Measurements from ENCODE around the gene ERVFRD-1.
A peak's percentile ranks its signal among the peaks of the same experiment; 100 is the strongest.

The ERVFRD-1 gene

GRCh38 chr6:11103065-11103464 lies 8.5 kb downstream of the ERVFRD-1 start (continued):
- TF ChIP-seq ZNF184 (tag by site-specific recombination; IDR thresholded peaks at IDR 0.05) = no peak
- TF ChIP-seq FEZF1 (tag by site-specific recombination; IDR thresholded peaks at IDR 0.05) = no peak
- TF ChIP-seq ZBTB7A (tag by site-specific recombination; IDR thresholded peaks at IDR 0.05; ENCODE audit: low read depth) = no peak
- no peak for TF ChIP-seq SCRT1 (tag by site-specific recombination; IDR thresholded peaks at IDR 0.05; ENCODE audit: borderline replicate concordance)
- TF ChIP-seq PATZ1 (tag by site-specific recombination; IDR thresholded peaks at IDR 0.05) = no peak

DNA sequence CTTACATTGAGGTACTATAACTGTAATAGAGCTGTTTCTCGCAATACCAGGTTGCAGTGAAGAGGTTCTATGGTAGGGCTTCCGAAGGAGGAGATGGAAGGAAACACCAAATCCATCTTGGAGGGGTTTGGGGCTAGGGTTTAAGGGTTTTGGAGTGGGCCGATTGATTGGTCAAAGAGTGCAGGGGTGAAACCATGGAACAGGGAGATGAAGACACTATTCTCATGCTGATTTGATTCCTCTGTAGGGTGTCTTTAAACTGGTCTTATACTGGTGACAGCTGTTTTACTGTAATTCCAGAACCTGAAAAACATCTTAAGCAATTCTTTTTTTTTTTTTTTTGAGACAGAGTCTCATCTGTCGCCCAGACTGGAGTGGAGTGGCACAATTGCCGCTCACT lies 10.1 kb downstream of the ERVFRD-1 start:
- POLR2A ChIA-PET = interaction anchor here (0.7 kb wide), 1 partner anchor 11 kb away, joined by 8 read pairs; no protein-coding TSS in a partner anchor
- Histone ChIP-seq H3K9me3 (ENCODE audit: control insufficient read depth, insufficient read depth, low read depth, low read length) (no peaks in the 10 kb centered on the region), H3K27ac (ENCODE audit: extremely low read depth, low read depth, low read length) (no peak overlapping the region), H3K36me3 (ENCODE audit: control insufficient read depth in 2 of 2, insufficient read depth in 1 of 2, low read length in 2 of 2) (peaks cover 0 to 9% of the 10 kb centered on the region in 2 experiments; a peak in 2 of 3 replicates), H3K4me1 (ENCODE audit: control insufficient read depth, insufficient read depth, low read length) (peaks cover 8% of the 10 kb centered on the region; the same call in 1 of the 2 replicates), H3K4me3 (ENCODE audit: low read depth, low read length) (no peak overlapping the region)
- CTCF ChIA-PET = interaction anchor here (0.7 to 1.4 kb wide), 4 partner anchors 27 to 394 kb away, joined by 3 to 4 read pairs (median 4); no protein-coding TSS in a partner anchor
- TF ChIP-seq RBAK (tag by site-specific recombination; IDR thresholded peaks at IDR 0.05) (no peak), ZSCAN16 (tag by site-specific recombination; IDR thresholded peaks at IDR 0.05) (no peak), ZNF776 (tag by site-specific recombination; IDR thresholded peaks at IDR 0.05; ENCODE audit: borderline replicate concordance) (no peak), ZNF596 (tag by site-specific recombination; IDR thresholded peaks at IDR 0.05) (no peak), ZNF16 (tag by site-specific recombination; IDR thresholded peaks at IDR 0.05; ENCODE audit: low read depth) (no peak), ZNF585B (tag by site-specific recombination; IDR thresholded peaks at IDR 0.05) (no peak), EGR2 (tag by site-specific recombination; IDR thresholded peaks at IDR 0.05; ENCODE audit: low read depth) (no peak), KLF17 (tag by site-specific recombination; IDR thresholded peaks at IDR 0.05) (no peak), ZNF174 (tag by site-specific recombination; IDR thresholded peaks at IDR 0.05) (no peak), HOXC10 (CRISPR knock-in tag; IDR thresholded peaks at IDR 0.05) (no peak), KLF7 (tag by site-specific recombination; IDR thresholded peaks at IDR 0.05; ENCODE audit: borderline replicate concordance) (no peak), ZBTB26 (tag by site-specific recombination; optimal IDR thresholded peaks at IDR 0.05) (no peak)
- TF ChIP-seq, protein P1, sequence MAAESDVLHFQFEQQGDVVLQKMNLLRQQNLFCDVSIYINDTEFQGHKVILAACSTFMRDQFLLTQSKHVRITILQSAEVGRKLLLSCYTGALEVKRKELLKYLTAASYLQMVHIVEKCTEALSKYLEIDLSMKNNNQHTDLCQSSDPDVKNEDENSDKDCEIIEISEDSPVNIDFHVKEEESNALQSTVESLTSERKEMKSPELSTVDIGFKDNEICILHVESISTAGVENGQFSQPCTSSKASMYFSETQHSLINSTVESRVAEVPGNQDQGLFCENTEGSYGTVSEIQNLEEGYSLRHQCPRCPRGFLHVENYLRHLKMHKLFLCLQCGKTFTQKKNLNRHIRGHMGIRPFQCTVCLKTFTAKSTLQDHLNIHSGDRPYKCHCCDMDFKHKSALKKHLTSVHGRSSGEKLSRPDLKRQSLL (tag by site-specific recombination; IDR thresholded peaks at IDR 0.05) = no peak

DNA sequence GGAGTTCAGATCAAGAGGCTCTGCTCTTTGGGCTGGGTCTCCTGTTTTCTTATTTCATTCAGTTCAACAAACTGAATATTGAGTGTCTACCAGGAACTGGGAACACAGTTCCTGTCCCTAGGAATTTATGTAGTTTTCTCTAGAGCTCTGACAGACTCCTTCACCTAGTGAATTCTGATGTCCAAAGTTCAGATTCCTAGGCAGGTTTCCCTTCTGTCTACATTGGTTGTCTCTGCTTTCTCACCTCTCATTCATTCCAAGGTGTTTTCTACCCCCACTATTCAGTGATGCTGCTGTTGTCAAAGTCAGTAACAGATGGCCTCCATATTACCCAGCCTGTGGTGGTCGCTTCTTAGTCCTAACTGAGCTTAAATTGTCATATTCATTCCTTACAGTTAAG lies 13.5 kb downstream of the ERVFRD-1 start:
- CTCF ChIA-PET = interaction anchor here (0.6 to 1.1 kb wide), 5 partner anchors 29 to 430 kb away, joined by 3 to 4 read pairs (median 3); no protein-coding TSS in a partner anchor
- no peaks in the 10 kb centered on the region for H3K9me3 ChIP-seq (ENCODE audit: control insufficient read depth, insufficient read depth, low read depth, low read length)
- H3K4me1 ChIP-seq (ENCODE audit: control insufficient read depth, insufficient read depth, low read length) = peaks cover 4% of the 10 kb centered on the region; the same call in 1 of the 2 replicates
- TF ChIP-seq SCRT2 (tag by site-specific recombination; IDR thresholded peaks at IDR 0.05) (no peak), ZNF10 (tag by site-specific recombination; IDR thresholded peaks at IDR 0.05) (peak; percentile 60; the same call in 1 of the 2 replicates)
- POLR2A ChIA-PET = interaction anchor here (0.7 kb wide), 1 partner anchor 38 kb away, joined by 3 read pairs; no protein-coding TSS in a partner anchor
- H3K36me3 ChIP-seq (ENCODE audit: control insufficient read depth in 2 of 2, insufficient read depth in 1 of 2, low read length in 2 of 2) = peaks cover 0 to 9% of the 10 kb centered on the region in 2 experiments; a peak in 2 of 3 replicates
- no peak overlapping the region for H3K4me3 ChIP-seq (ENCODE audit: low read depth, low read length)
- no peak overlapping the region for H3K27ac ChIP-seq (ENCODE audit: extremely low read depth, low read depth, low read length)
